ENCODE measurements around the gene AOC3. TPM values are rescaled to one million over a fixed set of nuclear protein-coding genes. Genes with fewer than 3 reads are reported as not detected.

AOC3 gene
- total and polyA plus RNA-seq, 2 of the 13 experiments (the other 11 are each of a cell fraction or from before 2014, with no cell fraction given), result 8.7 to 51.7 TPM

DNA sequence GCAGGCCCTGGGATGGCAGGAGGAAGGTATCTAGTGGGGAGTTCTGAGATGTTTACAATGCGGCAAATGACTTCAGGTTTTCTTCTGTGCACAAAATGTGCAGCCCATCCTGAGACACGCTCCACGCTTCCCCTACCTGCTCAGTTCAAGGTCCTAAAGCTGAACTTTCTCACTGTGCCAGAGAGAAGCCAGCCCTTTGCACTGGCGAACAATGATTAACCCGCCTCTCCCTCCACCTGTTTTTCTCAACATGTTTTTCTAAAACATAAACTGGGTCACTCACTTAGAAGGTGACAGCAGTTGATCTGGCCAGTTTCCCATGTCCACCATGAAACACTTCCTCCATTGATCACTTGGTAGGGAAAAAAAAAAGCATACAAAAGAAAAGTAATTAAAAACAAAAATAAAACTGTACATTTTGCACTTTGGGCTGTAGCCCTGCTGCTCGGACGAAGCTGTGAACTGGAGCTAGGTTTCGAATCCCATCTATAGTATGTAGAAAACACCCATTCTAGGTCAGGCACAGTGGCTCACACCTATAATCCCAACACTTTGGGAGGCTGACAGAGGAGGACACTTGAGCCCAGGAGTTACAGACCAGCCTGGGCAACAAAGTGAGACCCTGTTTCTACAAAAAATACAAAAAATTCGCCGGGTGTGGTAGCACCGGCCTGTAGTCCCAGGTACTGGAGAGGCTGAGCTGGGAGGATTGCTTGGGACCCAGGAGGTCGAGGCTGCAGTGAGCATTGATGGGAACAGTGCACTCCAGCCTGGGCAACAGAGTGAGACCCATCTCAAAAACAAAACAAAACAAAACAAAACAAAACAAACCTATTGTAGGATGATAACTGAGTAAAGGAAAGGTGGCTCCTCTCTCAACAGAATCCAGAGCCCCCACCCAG lies 43.5 kb downstream of the AOC3 start (continued):
- TF ChIP-seq, protein P1, sequence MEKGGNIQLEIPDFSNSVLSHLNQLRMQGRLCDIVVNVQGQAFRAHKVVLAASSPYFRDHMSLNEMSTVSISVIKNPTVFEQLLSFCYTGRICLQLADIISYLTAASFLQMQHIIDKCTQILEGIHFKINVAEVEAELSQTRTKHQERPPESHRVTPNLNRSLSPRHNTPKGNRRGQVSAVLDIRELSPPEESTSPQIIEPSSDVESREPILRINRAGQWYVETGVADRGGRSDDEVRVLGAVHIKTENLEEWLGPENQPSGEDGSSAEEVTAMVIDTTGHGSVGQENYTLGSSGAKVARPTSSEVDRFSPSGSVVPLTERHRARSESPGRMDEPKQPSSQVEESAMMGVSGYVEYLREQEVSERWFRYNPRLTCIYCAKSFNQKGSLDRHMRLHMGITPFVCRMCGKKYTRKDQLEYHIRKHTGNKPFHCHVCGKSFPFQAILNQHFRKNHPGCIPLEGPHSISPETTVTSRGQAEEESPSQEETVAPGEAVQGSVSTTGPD (CRISPR knock-in tag; IDR thresholded peaks at IDR 0.05), result 0 out of 2 replicates have a peak, but pooled peaks have one; percentile 53
- TF ChIP-seq MIXL1 (CRISPR knock-in tag; IDR thresholded peaks at IDR 0.05), result peak; percentile 88; the same call in 1 of the 2 replicates
- peak; percentile 88 for TF ChIP-seq HDAC1 (CRISPR knock-in tag; IDR thresholded peaks at IDR 0.05)
- TF ChIP-seq SNRNP70 (IDR thresholded peaks at IDR 0.05; ENCODE audit: low read depth, low read length), result no peak
- TF ChIP-seq ZNF737 (CRISPR knock-in tag; IDR thresholded peaks at IDR 0.05; ENCODE audit: borderline replicate concordance), result no peak
- TF ChIP-seq, protein P2, sequence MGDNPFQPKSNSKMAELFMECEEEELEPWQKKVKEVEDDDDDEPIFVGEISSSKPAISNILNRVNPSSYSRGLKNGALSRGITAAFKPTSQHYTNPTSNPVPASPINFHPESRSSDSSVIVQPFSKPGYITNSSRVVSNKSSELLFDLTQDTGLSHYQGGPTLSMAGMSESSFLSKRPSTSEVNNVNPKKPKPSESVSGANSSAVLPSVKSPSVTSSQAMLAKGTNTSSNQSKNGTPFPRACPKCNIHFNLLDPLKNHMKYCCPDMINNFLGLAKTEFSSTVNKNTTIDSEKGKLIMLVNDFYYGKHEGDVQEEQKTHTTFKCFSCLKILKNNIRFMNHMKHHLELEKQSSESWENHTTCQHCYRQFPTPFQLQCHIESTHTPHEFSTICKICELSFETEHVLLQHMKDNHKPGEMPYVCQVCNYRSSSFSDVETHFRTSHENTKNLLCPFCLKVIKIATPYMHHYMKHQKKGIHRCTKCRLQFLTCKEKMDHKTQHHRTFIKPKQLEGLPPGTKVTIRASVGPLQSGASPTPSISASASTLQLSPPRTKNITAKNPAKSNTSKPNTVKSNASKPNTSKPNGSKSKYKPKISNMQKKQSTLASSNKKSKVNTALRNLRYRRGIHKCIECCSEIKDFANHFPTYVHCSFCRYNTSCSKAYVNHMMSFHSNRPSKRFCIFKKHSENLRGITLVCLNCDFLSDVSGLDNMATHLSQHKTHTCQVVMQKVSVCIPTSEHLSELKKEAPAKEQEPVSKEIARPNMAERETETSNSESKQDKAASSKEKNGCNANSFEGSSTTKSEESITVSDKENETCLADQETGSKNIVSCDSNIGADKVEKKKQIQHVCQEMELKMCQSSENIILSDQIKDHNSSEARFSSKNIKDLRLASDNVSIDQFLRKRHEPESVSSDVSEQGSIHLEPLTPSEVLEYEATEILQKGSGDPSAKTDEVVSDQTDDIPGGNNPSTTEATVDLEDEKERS (CRISPR knock-in tag; IDR thresholded peaks at IDR 0.05), result no peak
- TF ChIP-seq SNAPC2 (CRISPR knock-in tag; IDR thresholded peaks at IDR 0.05), result peak; percentile 85; the same call in 1 of the 2 replicates
- peak; percentile 51; the same call in 1 of the 2 replicates for TF ChIP-seq KAT7 (CRISPR knock-in tag; IDR thresholded peaks at IDR 0.05; ENCODE audit: borderline replicate concordance)
- TF ChIP-seq RFX5 (IDR thresholded peaks at IDR 0.05; ENCODE audit: low read depth, low read length), result no peak
- peak; percentile 69; the same call in 1 of the 2 replicates for TF ChIP-seq ZNF350 (CRISPR knock-in tag; IDR thresholded peaks at IDR 0.05; ENCODE audit: borderline replicate concordance, low read depth)
- no peak for TF ChIP-seq BRD4 (CRISPR knock-in tag; IDR thresholded peaks at IDR 0.05)
- TF ChIP-seq, protein P3, sequence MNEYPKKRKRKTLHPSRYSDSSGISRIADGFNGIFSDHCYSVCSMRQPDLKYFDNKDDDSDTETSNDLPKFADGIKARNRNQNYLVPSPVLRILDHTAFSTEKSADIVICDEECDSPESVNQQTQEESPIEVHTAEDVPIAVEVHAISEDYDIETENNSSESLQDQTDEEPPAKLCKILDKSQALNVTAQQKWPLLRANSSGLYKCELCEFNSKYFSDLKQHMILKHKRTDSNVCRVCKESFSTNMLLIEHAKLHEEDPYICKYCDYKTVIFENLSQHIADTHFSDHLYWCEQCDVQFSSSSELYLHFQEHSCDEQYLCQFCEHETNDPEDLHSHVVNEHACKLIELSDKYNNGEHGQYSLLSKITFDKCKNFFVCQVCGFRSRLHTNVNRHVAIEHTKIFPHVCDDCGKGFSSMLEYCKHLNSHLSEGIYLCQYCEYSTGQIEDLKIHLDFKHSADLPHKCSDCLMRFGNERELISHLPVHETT (CRISPR knock-in tag; conservative IDR thresholded peaks at IDR 0.05), result 0 out of 2 replicates have a peak, but pooled peaks have one; percentile 22
- TF ChIP-seq FOXC1 (CRISPR knock-in tag; IDR thresholded peaks at IDR 0.05; ENCODE audit: borderline replicate concordance), result no peak; the same call in 1 of the 2 replicates
- no peak for TF ChIP-seq ZNF552 (CRISPR knock-in tag; IDR thresholded peaks at IDR 0.05; ENCODE audit: borderline replicate concordance)
- no peak; the same call in 1 of the 2 replicates for TF ChIP-seq DNMT3B (CRISPR knock-in tag; conservative IDR thresholded peaks at IDR 0.05)
- TF ChIP-seq ZNF569 (CRISPR knock-in tag; IDR thresholded peaks at IDR 0.05; ENCODE audit: borderline replicate concordance), result peak; percentile 67; the same call in 1 of the 2 replicates
- TF ChIP-seq ZNF331 (CRISPR knock-in tag; IDR thresholded peaks at IDR 0.05), result peak; percentile 83

All from HepG2 (cell line).